Fibroblast of lung (primary cell): ENCODE measurements around the gene ASTN2.

ENCODE experiments used
- EZH2 ChIP-seq: IDR thresholded peaks from 2 replicates; pipeline ENCODE4 v1.5.1; 2012; ENCODE audit warnings: low read length, control low read depth, mild to moderate bottlenecking; ENCODE audit errors: missing control alignments
- TF ChIP-seq, protein P1 (sequence below), 2 donors: IDR thresholded peaks in 1 of 2; conservative IDR thresholded peaks in 1 of 2; 1 replicate in 1 of 2; 2 replicates in 1 of 2; pipeline ENCODE4 v1.5.1; 2011 to 2012; ENCODE audit warnings: low read length in 2 of 2, control low read depth in 1 of 2, inconsistent platforms in 1 of 2, low read depth in 1 of 2, mild to moderate bottlenecking in 1 of 2

DNA sequence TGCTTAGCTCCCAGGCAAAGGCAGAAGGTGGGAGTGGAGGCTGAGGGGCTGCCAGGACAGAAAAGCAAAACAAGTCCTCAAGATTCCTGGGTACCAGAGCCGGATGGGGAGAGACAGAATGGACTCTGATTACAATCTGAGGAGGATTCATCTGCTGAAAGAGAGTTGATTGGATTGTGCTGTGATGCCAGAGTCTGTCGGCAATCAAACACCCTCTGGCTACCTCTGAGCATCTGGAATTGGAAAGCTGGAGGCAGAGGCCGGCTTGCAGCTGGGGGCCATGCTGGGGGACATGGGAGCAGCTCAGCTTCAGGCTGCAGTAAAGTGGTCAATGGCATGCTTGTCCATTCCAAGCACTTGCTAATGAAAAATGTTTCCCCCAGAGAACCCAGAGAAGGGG lies 59.3 kb downstream of the ASTN2 start:
- no peak for TF ChIP-seq EZH2
- TF ChIP-seq, protein P1, sequence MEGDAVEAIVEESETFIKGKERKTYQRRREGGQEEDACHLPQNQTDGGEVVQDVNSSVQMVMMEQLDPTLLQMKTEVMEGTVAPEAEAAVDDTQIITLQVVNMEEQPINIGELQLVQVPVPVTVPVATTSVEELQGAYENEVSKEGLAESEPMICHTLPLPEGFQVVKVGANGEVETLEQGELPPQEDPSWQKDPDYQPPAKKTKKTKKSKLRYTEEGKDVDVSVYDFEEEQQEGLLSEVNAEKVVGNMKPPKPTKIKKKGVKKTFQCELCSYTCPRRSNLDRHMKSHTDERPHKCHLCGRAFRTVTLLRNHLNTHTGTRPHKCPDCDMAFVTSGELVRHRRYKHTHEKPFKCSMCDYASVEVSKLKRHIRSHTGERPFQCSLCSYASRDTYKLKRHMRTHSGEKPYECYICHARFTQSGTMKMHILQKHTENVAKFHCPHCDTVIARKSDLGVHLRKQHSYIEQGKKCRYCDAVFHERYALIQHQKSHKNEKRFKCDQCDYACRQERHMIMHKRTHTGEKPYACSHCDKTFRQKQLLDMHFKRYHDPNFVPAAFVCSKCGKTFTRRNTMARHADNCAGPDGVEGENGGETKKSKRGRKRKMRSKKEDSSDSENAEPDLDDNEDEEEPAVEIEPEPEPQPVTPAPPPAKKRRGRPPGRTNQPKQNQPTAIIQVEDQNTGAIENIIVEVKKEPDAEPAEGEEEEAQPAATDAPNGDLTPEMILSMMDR (conservative IDR thresholded peaks at IDR 0.05 in 1 of 2, IDR thresholded peaks at IDR 0.05 in 1 of 2; ENCODE audit: low read depth in 1 of 2, low read length in 2 of 2) = no peak
